ENCODE data around the gene PNRC2.

- no peak for TF ChIP-seq CTCF (IDR thresholded peaks at IDR 0.05)
- TF ChIP-seq POLR2A (IDR thresholded peaks at IDR 0.05), result no peak
- no peak for TF ChIP-seq POLR2AphosphoS5 (IDR thresholded peaks at IDR 0.05)
- no peak for TF ChIP-seq EP300 (IDR thresholded peaks at IDR 0.05)
Measured at GRCh38 chr1:23913212-23913880, 46.3 kb upstream of the PNRC2 start, which contains the start of gene CNR2.
